Osteocyte (in vitro differentiated cells): ENCODE measurements around the gene CCDC50. TPM values are rescaled to one million over a fixed set of nuclear protein-coding genes. Genes with fewer than 3 reads are reported as not detected.
A peak's percentile ranks its signal among the peaks of the same experiment; 100 is the strongest.

ENCODE experiments used
- DNase-seq: peaks from one replicate; pipeline ENCODE4 v3.0.0; 2021; ENCODE audit warnings: mixed read lengths; ENCODE audit not compliant: unreplicated experiment; ENCODE audit errors: extremely low spot score
- H3K27ac Mint-ChIP-seq: one replicate; pipeline ENCODE4 v1.8.0; 2021; ENCODE audit warnings: mild to moderate bottlenecking, mixed read lengths; ENCODE audit not compliant: unreplicated experiment
- H3K27me3 Mint-ChIP-seq: one replicate; pipeline ENCODE4 v1.8.0; 2021; ENCODE audit warnings: mixed read lengths; ENCODE audit not compliant: unreplicated experiment
- H3K36me3 Mint-ChIP-seq: one replicate; pipeline ENCODE4 v1.8.0; 2021; ENCODE audit warnings: mixed read lengths; ENCODE audit not compliant: unreplicated experiment
- H3K4me1 Mint-ChIP-seq: one replicate; pipeline ENCODE4 v1.8.0; 2021; ENCODE audit warnings: mixed read lengths; ENCODE audit not compliant: unreplicated experiment
- H3K4me3 Mint-ChIP-seq: one replicate; pipeline ENCODE4 v1.8.0; 2021; ENCODE audit warnings: mild to moderate bottlenecking, moderate library complexity, mixed read lengths; ENCODE audit not compliant: unreplicated experiment
- H3K9me3 Mint-ChIP-seq: one replicate; pipeline ENCODE4 v1.8.0; 2021; ENCODE audit warnings: mixed read lengths; ENCODE audit not compliant: unreplicated experiment
- total RNA-seq: library from RNA; stranded (reverse); gene quantifications from 2 replicates; pipeline ENCODE4 v1.2.1, GENCODE V29; 2021
- TF ChIP-seq, protein P1 (sequence below): fragments of 200-600 bp; sonication (generic); IDR thresholded peaks from 2 replicates; pipeline ENCODE4 v1.5.0; 2021; ENCODE audit warnings: antibody characterized with exemption, mild to moderate bottlenecking, moderate library complexity

Gene CCDC50
- total RNA-seq, 1 donor from 2014 or later, result 86.7 TPM

GRCh38 chr3:191283400-191283799 is 45.8 kb upstream of the CCDC50 start:
- H3K27me3 Mint-ChIP-seq, result no peaks in the 10 kb centered on the region
- H3K9me3 Mint-ChIP-seq, result peaks cover 4% of the 10 kb centered on the region
- H3K27ac Mint-ChIP-seq, result no peak overlapping the region
- H3K36me3 Mint-ChIP-seq, result no peaks in the 10 kb centered on the region
- TF ChIP-seq, protein P1, sequence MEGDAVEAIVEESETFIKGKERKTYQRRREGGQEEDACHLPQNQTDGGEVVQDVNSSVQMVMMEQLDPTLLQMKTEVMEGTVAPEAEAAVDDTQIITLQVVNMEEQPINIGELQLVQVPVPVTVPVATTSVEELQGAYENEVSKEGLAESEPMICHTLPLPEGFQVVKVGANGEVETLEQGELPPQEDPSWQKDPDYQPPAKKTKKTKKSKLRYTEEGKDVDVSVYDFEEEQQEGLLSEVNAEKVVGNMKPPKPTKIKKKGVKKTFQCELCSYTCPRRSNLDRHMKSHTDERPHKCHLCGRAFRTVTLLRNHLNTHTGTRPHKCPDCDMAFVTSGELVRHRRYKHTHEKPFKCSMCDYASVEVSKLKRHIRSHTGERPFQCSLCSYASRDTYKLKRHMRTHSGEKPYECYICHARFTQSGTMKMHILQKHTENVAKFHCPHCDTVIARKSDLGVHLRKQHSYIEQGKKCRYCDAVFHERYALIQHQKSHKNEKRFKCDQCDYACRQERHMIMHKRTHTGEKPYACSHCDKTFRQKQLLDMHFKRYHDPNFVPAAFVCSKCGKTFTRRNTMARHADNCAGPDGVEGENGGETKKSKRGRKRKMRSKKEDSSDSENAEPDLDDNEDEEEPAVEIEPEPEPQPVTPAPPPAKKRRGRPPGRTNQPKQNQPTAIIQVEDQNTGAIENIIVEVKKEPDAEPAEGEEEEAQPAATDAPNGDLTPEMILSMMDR, result no peak
- H3K4me1 Mint-ChIP-seq, result peaks cover 8% of the 10 kb centered on the region
- no peak for DNase-seq
- no peak overlapping the region for H3K4me3 Mint-ChIP-seq

GRCh38 chr3:191290311-191291025 is 38.7 kb upstream of the CCDC50 start:
- Mint-ChIP-seq H3K4me3 (peak overlapping the region; percentile 56), H3K36me3 (no peaks in the 10 kb centered on the region), H3K4me1 (peaks cover 17% of the 10 kb centered on the region), H3K27me3 (no peaks in the 10 kb centered on the region), H3K9me3 (peaks cover 4% of the 10 kb centered on the region), H3K27ac (peak overlapping the region; percentile 82)
- TF ChIP-seq, protein P1, result no peak
- no peak for DNase-seq

DNA sequence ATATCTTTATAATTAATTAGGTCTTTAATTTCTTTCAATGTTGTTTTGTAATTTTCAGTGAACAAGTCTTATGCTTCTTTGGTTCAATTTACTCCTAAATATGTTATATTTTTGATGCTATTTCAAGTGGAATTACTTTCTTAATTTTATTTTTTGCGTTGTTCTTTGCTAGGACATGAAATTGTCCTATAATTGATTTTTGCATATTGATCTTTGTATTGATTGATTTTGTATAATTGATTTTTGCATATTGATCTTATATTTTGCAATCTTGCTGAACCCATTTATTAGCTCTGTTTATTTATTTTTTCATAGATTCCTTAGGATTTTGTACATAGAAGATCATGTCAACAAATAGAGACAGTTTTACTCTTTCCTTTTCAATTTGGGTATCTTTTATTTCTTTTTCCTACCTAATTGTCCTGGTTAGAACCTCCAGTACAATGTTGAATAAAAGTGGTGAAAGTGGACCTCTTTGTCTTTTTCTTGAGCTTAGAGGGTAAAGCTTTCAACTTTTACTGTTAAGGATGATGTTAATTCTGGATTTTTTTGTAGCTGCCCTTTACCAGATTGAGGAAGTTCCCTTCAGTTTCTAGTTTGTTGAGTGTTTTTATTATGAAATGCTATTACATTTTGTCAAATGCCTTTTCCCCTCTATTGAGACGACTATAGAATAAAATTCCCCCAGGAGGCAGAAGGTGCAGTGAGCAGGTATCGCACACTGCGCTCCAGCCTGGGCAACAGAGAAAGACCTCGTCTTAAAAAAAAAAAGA is 36.8 kb upstream of the CCDC50 start:
- Mint-ChIP-seq H3K36me3 (no peaks in the 10 kb centered on the region), H3K27me3 (no peaks in the 10 kb centered on the region), H3K27ac (no peak overlapping the region), H3K9me3 (peaks cover 4% of the 10 kb centered on the region), H3K4me1 (peaks cover 17% of the 10 kb centered on the region), H3K4me3 (no peak overlapping the region)
- DNase-seq, result no peak
- TF ChIP-seq, protein P1, result no peak

DNA sequence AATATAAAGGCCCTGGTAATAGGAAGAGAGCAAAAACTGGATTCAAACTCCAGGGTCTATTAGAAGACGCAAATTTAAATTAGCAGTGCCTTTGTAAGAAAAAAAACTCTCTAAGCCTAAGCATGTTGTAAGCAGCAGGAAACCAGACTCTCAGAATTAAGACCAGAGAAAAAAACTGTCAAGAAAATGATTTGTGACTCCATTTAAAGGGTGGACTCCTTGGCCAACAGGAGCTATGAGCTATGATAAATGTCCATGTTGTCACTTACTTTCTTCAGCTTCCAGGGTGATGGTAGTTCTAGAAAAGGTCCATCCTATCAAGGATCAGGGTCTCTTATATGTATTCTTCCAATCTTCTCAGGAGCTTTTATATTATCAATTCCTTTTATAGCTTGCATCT is 34.9 kb upstream of the CCDC50 start:
- peaks cover 17% of the 10 kb centered on the region for H3K4me1 Mint-ChIP-seq
- DNase-seq, result no peak
- no peak overlapping the region for H3K4me3 Mint-ChIP-seq
- TF ChIP-seq, protein P1, result no peak
- no peaks in the 10 kb centered on the region for H3K36me3 Mint-ChIP-seq
- no peaks in the 10 kb centered on the region for H3K27me3 Mint-ChIP-seq
- H3K27ac Mint-ChIP-seq, result no peak overlapping the region
- no peaks in the 10 kb centered on the region for H3K9me3 Mint-ChIP-seq

- H3K27ac Mint-ChIP-seq, result no peak overlapping the region
- DNase-seq, result no peak
- TF ChIP-seq, protein P1, result no peak
- peaks cover 5% of the 10 kb centered on the region for H3K4me1 Mint-ChIP-seq
- no peaks in the 10 kb centered on the region for H3K9me3 Mint-ChIP-seq
- H3K27me3 Mint-ChIP-seq, result no peaks in the 10 kb centered on the region
- no peak overlapping the region for H3K4me3 Mint-ChIP-seq
- no peaks in the 10 kb centered on the region for H3K36me3 Mint-ChIP-seq
Observed at GRCh38 chr3:191296041-191296541, 33.1 kb upstream of the CCDC50 start.
